ENCODE results near the gene BOD1L2.

DNA sequence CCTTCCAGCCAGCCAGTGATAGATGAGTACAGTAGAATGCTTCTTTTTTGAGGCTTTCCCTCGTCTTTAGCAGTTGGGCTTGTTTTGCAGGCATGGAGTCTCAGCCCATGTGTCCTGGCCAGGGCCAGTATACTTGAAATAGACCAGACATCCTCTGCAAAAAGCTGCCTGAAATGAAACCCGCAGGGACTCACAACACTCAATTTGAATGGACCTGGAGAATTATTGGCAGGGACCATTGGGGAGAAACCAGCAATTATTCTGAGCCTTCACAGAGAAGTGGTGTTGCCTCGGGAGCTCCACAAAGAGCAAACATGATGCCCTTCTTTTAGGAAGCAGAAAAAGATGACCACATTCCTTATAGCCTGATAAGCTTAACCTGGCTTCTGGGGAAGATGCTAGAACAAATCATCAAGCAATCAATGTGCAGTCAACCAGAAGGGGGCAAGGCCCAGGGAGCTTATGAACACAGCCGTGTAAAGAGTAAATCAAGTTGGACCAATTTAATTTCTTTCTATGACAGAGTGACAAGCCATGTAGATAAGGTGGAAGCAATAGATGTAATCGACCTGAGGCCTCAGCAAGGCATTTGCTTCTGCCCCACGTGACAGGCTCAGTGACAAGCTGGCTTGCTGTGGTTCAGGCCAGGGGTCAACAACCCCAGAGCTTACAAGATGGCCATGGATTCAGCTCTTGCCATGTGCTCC lies 42.1 kb downstream of the BOD1L2 start:
- TF ChIP-seq, protein P1, sequence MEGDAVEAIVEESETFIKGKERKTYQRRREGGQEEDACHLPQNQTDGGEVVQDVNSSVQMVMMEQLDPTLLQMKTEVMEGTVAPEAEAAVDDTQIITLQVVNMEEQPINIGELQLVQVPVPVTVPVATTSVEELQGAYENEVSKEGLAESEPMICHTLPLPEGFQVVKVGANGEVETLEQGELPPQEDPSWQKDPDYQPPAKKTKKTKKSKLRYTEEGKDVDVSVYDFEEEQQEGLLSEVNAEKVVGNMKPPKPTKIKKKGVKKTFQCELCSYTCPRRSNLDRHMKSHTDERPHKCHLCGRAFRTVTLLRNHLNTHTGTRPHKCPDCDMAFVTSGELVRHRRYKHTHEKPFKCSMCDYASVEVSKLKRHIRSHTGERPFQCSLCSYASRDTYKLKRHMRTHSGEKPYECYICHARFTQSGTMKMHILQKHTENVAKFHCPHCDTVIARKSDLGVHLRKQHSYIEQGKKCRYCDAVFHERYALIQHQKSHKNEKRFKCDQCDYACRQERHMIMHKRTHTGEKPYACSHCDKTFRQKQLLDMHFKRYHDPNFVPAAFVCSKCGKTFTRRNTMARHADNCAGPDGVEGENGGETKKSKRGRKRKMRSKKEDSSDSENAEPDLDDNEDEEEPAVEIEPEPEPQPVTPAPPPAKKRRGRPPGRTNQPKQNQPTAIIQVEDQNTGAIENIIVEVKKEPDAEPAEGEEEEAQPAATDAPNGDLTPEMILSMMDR (IDR thresholded peaks at IDR 0.05), result no peak
- TF ChIP-seq POLR2A (IDR thresholded peaks at IDR 0.05) (no peak), POLR2AphosphoS5 (IDR thresholded peaks at IDR 0.05) (no peak)
